HEK293 (cell line): Measurements from ENCODE around the gene TPP1.
A peak's percentile ranks its signal among the peaks of the same experiment; 100 is the strongest.

ENCODE experiments used
- CTCF ChIA-PET: fragments of 350-600 bp; formaldehyde crosslinking; extraction: SDS; loops from one replicate; lab custom pipeline; 2021; ENCODE audit warnings: antibody characterized with exemption; lab: Yijun Ruan, JAX
- POLR2A ChIA-PET: fragments of 300-600 bp; formaldehyde crosslinking; extraction: SDS; loops from one replicate; lab custom pipeline; 2020; ENCODE audit warnings: antibody characterized with exemption, inconsistent platforms; lab: Yijun Ruan, JAX
- H3K27ac ChIP-seq: fragments of 200-500 bp; sonication (Bioruptor generic); 2 replicates; pipeline ENCODE4 v1.5.1; 2014; ENCODE audit warnings: low read depth, low read length, control low read depth, inconsistent platforms; ENCODE audit errors: extremely low read depth
- H3K36me3 ChIP-seq, 2 experiments: fragments of 200-500 bp in 1 of 2; sonication (Bioruptor generic) in 1 of 2; 1 replicate in 1 of 2; 2 replicates in 1 of 2; pipeline ENCODE4 v1.5.1; 2014 to 2017; ENCODE audit warnings: inconsistent platforms in 2 of 2, low read length in 2 of 2; ENCODE audit not compliant: control insufficient read depth in 2 of 2, insufficient read depth in 1 of 2
- H3K4me1 ChIP-seq: fragments of 200-500 bp; sonication (Bioruptor generic); 2 replicates; pipeline ENCODE4 v1.5.1; 2014; ENCODE audit warnings: mild to moderate bottlenecking, low read length, inconsistent platforms; ENCODE audit not compliant: control insufficient read depth, insufficient read depth
- H3K4me3 ChIP-seq: 2 replicates; pipeline ENCODE4 v1.5.1; 2011; ENCODE audit warnings: low read depth, mild to moderate bottlenecking, control low read depth, low read length, moderate library complexity
- H3K9me3 ChIP-seq: fragments of 200-500 bp; sonication (Bioruptor generic); 2 replicates; pipeline ENCODE4 v1.5.1; 2014; ENCODE audit warnings: low read depth, low read length, inconsistent platforms; ENCODE audit not compliant: control insufficient read depth, insufficient read depth
- GLI2 ChIP-seq: fragments of 450-650 bp; formaldehyde crosslinking; IDR thresholded peaks from 2 replicates; pipeline ENCODE4; 2017; ENCODE audit warnings: missing biosample characterization, missing genetic modification characterization, low read depth, borderline replicate concordance
- GLIS2 ChIP-seq: fragments of 450-650 bp; formaldehyde crosslinking; IDR thresholded peaks from 2 replicates; pipeline ENCODE4 v1.5.1; 2016; ENCODE audit warnings: missing biosample characterization, missing genetic modification characterization
- KLF7 ChIP-seq: fragments of 450-650 bp; formaldehyde crosslinking; IDR thresholded peaks from 2 replicates; pipeline ENCODE4 v1.5.1; 2016; ENCODE audit warnings: missing biosample characterization, missing genetic modification characterization, borderline replicate concordance
- MZF1 ChIP-seq: fragments of 450-650 bp; formaldehyde crosslinking; IDR thresholded peaks from 2 replicates; pipeline ENCODE4 v1.5.1; 2017; ENCODE audit warnings: missing biosample characterization, missing genetic modification characterization, borderline replicate concordance
- SCRT1 ChIP-seq: fragments of 450-650 bp; formaldehyde crosslinking; IDR thresholded peaks from 2 replicates; pipeline ENCODE4 v1.5.1; 2016; ENCODE audit warnings: missing biosample characterization, missing genetic modification characterization, borderline replicate concordance
- SP2 ChIP-seq: fragments of 450-650 bp; formaldehyde crosslinking; IDR thresholded peaks from 2 replicates; pipeline ENCODE4 v1.5.1; 2016; ENCODE audit warnings: missing biosample characterization, missing genetic modification characterization
- ZFP3 ChIP-seq: fragments of 450-650 bp; formaldehyde crosslinking; IDR thresholded peaks from 2 replicates; pipeline ENCODE4 v1.5.1; 2016; ENCODE audit warnings: low read depth, missing biosample characterization, missing genetic modification characterization
- ZNF148 ChIP-seq: fragments of 450-650 bp; formaldehyde crosslinking; IDR thresholded peaks from 2 replicates; pipeline ENCODE4 v1.5.0; 2017; ENCODE audit warnings: missing biosample characterization, missing genetic modification characterization, borderline replicate concordance
- ZNF16 ChIP-seq: fragments of 450-650 bp; formaldehyde crosslinking; IDR thresholded peaks from 2 replicates; pipeline ENCODE4 v1.5.1; 2016; ENCODE audit warnings: low read depth, missing biosample characterization, missing genetic modification characterization
- ZNF23 ChIP-seq: fragments of 450-650 bp; formaldehyde crosslinking; IDR thresholded peaks from 2 replicates; pipeline ENCODE4 v1.5.1; 2016; ENCODE audit warnings: missing biosample characterization, missing genetic modification characterization, borderline replicate concordance
- ZNF341 ChIP-seq: fragments of 450-650 bp; formaldehyde crosslinking; IDR thresholded peaks from 2 replicates; pipeline ENCODE4; 2016; ENCODE audit warnings: low read depth, missing biosample characterization, missing genetic modification characterization
- ZNF354C ChIP-seq: fragments of 450-650 bp; formaldehyde crosslinking; IDR thresholded peaks from 2 replicates; pipeline ENCODE4 v1.5.1; 2016; ENCODE audit warnings: missing biosample characterization, missing genetic modification characterization, low read depth, borderline replicate concordance
- ZNF404 ChIP-seq: fragments of 450-650 bp; formaldehyde crosslinking; IDR thresholded peaks from 2 replicates; pipeline ENCODE4 v1.5.1; 2017; ENCODE audit warnings: missing biosample characterization, missing genetic modification characterization
- ZNF521 ChIP-seq: fragments of 450-650 bp; formaldehyde crosslinking; IDR thresholded peaks from 2 replicates; pipeline ENCODE4 v1.5.1; 2017; ENCODE audit warnings: missing biosample characterization, mild to moderate bottlenecking, missing genetic modification characterization
- ZNF610 ChIP-seq: fragments of 450-650 bp; formaldehyde crosslinking; IDR thresholded peaks from 2 replicates; pipeline ENCODE4 v1.5.1; 2016; ENCODE audit warnings: missing biosample characterization, missing genetic modification characterization, borderline replicate concordance
- ZNF624 ChIP-seq: fragments of 450-650 bp; formaldehyde crosslinking; IDR thresholded peaks from 2 replicates; pipeline ENCODE4 v1.5.1; 2017; ENCODE audit warnings: missing biosample characterization, missing genetic modification characterization
- ZNF664 ChIP-seq: fragments of 450-650 bp; formaldehyde crosslinking; IDR thresholded peaks from 2 replicates; pipeline ENCODE4 v1.5.1; 2016; ENCODE audit warnings: missing biosample characterization, missing genetic modification characterization
- ZNF777 ChIP-seq: fragments of 450-650 bp; formaldehyde crosslinking; IDR thresholded peaks from 2 replicates; pipeline ENCODE4 v1.5.1; 2017; ENCODE audit warnings: missing biosample characterization, missing genetic modification characterization, borderline replicate concordance
- ZNF837 ChIP-seq: fragments of 450-650 bp; formaldehyde crosslinking; IDR thresholded peaks from 2 replicates; pipeline ENCODE4 v1.5.1; 2016; ENCODE audit warnings: missing biosample characterization, missing genetic modification characterization

Gene TPP1

GRCh38 chr11:6660712-6661111 lies 41.5 kb upstream of the TPP1 start:
- POLR2A ChIA-PET: no interaction called here
- TF ChIP-seq ZFP3 (no peak), ZNF610 (tag by site-specific recombination) (no peak), ZNF16 (tag by site-specific recombination) (no peak), MZF1 (tag by site-specific recombination) (no peak), ZNF148 (tag by site-specific recombination) (no peak)
- TF ChIP-seq, all 188 proteins: peak for 0
- H3K4me3 ChIP-seq: no peak overlapping the region
- H3K9me3 ChIP-seq: no peaks in the 10 kb centered on the region
- H3K27ac ChIP-seq: no peak overlapping the region
- no peaks in the 10 kb centered on the region for H3K4me1 ChIP-seq
- CTCF ChIA-PET: no interaction called here
- H3K36me3 ChIP-seq: no peaks in the 10 kb centered on the region

GRCh38 chr11:6658647-6659046 lies 39.4 kb upstream of the TPP1 start:
- no peak for TF ChIP-seq ZNF23 (tag by site-specific recombination)
- no peak for TF ChIP-seq ZNF777 (tag by site-specific recombination)
- no peak for TF ChIP-seq KLF7 (tag by site-specific recombination)
- no peak for TF ChIP-seq ZNF354C (tag by site-specific recombination)
- TF ChIP-seq SCRT1: no peak
- TF ChIP-seq GLIS2: no peak
- no peak for TF ChIP-seq ZNF624 (tag by site-specific recombination)
- TF ChIP-seq ZNF837 (tag by site-specific recombination): no peak
- TF ChIP-seq ZNF341 (tag by site-specific recombination): no peak
- TF ChIP-seq ZNF404: no peak
- TF ChIP-seq GLI2 (tag by site-specific recombination): no peak
- TF ChIP-seq SP2 (tag by site-specific recombination): no peak
- Histone ChIP-seq H3K27ac (no peak overlapping the region), H3K36me3 (no peaks in the 10 kb centered on the region), H3K4me1 (no peaks in the 10 kb centered on the region), H3K9me3 (no peaks in the 10 kb centered on the region), H3K4me3 (no peak overlapping the region)
- ChIA-PET CTCF (interaction anchor here (1.2 to 1.8 kb wide), 2 partner anchors 25 to 127 kb away, joined by 5 to 6 read pairs; partner anchors contain the start of gene MRPL17), POLR2A (interaction anchor here (1.1 kb wide), 1 partner anchor 15 kb away, joined by 3 read pairs; no protein-coding TSS in a partner anchor)

- TF ChIP-seq ZNF664 (peak; percentile 79), ZNF521 (no peak), SP2 (tag by site-specific recombination) (no peak)
- POLR2A ChIA-PET: interaction anchor here (1.2 kb wide), 1 partner anchor 26 kb away, joined by 3 read pairs; the partner anchor contains the start of gene MRPL17
- CTCF ChIA-PET: interaction anchor here (0.9 to 2.7 kb wide), 2 partner anchors 9 to 11 kb away, joined by 3 to 13 read pairs; no protein-coding TSS in a partner anchor
Observed at GRCh38 chr11:6657346-6657745, 38.1 kb upstream of the TPP1 start.

More at GRCh38 chr11:6657346-6657745, 38.1 kb upstream of the TPP1 start:
- no peaks in the 10 kb centered on the region for H3K9me3 ChIP-seq
- H3K27ac ChIP-seq: no peak overlapping the region
- H3K4me1 ChIP-seq: no peaks in the 10 kb centered on the region
- no peaks in the 10 kb centered on the region for H3K36me3 ChIP-seq
- H3K4me3 ChIP-seq: no peak overlapping the region
